GM18907 (cell line): Measurements from ENCODE around the gene RAD17.
"Not testable (repeated sequence)": the region's sequence is repeated elsewhere in the genome, so short reads cannot be mapped to it uniquely, and the experiment has no call there.

ENCODE experiments used
- ATAC-seq: cut with Tn5 transposase; IDR thresholded peaks from one replicate; pipeline ENCODE4 v1.9.1; 2021; ENCODE audit warnings: mild to moderate bottlenecking, moderate library complexity; ENCODE audit not compliant: unreplicated experiment

RAD17 gene

DNA sequence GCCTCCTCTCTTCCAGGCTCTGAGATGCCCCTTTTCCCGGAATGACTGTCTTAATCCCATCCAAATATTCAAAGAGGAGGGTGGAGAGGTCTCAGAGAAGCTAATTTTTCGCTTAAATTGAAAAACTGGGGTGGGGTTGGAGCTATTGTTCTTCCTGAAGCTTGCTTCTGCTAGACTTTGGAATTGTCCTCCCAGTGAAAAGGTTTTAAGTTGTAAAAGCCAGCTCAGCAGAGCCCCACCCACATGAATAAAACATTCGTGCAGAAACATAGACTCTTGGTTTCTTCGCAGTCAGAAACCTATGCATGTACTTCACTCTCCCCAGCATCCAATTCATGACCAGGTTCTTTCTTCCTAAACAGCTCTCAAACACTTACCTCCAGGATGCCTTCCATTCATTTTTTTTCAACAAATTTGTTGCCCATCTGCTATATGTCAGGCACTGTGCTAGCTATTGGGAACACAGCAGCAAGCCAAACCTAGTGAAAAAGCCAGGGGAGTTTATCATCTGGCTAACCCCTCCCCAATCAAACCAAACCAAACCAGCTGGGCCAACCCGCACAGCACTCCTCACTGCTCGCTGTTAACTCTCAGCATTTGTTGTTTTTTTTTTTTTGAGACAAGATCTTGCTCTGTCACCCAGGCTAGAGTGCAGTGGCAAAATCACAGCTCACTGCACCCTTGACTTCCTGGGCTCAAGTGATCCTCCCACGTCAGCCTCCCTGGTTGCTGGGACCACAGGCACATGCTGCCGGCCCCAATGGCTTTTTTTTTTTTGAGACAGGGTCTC, 85.0 kb downstream of the RAD17 start:
- no peak for ATAC-seq

DNA sequence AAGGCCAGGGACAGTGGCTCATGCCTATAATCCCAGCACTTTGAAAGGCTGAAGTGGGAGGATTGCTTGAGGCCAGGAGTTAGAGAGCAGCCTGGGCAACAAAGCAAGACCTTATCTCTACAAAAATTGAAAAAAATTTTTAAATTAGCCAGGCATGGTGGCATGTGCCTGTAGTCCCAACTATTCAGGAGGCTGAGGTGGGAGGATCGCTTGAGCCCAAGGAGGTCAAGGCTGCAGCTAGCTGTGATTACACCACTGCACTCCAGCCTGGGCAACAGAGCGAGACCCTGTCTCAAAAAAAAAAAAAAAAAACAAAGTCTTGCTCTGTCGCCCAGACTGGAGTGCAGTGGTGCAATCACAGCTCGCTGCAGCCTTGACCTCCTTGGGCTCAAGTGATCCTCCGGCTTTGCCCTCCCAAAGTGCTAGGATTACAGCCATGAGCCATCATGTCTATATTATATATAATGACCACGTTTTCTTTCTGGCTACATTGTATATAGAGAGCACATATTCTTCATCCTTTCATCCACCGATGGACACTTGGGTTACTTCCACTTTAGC, 85.9 kb downstream of the RAD17 start:
- ATAC-seq = not testable (repeated sequence)

GRCh38 chr5:69462170-69462569, 92.6 kb downstream of the RAD17 start:
- ATAC-seq = no peak
